Ovary (tissue), 9 donors: Measurements from ENCODE around the gene OPN1MW2. TPM values are rescaled to one million over a fixed set of nuclear protein-coding genes. Genes with fewer than 3 reads are reported as not detected.
"Not testable (repeated sequence)": the region's sequence is repeated elsewhere in the genome, so short reads cannot be mapped to it uniquely, and the experiment has no call there.

ENCODE experiments used
- DNase-seq, 5 donors: peaks; one replicate each; pipeline ENCODE4 v3.0.0-alpha.2; 2019 to 2020
- H3K27ac ChIP-seq, 2 donors: fragments of 200-600 bp; one replicate each; pipeline versions ENCODE4 v1.5.1 to v1.8.0; 2019 to 2022
- H3K27me3 ChIP-seq: fragments of 200-600 bp; one replicate; pipeline ENCODE4 v1.8.0; 2022
- H3K36me3 ChIP-seq: fragments of 200-600 bp; sonication (generic); one replicate; pipeline ENCODE4 v1.5.1; 2019
- H3K4me1 ChIP-seq: one replicate; pipeline ENCODE4 v1.8.1; 2013; ENCODE audit warnings: mild to moderate bottlenecking, moderate library complexity; ENCODE audit not compliant: insufficient read depth
- H3K4me3 ChIP-seq: fragments of 200-600 bp; sonication (generic); one replicate; pipeline ENCODE4 v1.5.1; 2017
- H3K9me3 ChIP-seq, 2 donors: fragments of 200-600 bp in 1 of 2; sonication (generic) in 1 of 2; one replicate each; pipeline versions ENCODE4 v1.5.1 to v1.8.1; 2013 to 2019; ENCODE audit warnings: mild to moderate bottlenecking in 1 of 2, moderate library complexity in 1 of 2
- WGBS, 3 donors: extraction: QIAGEN DNeasy Blood & Tissue Kit in 1 of 3; methylation state at CpG; one replicate each; pipeline versions ENCODE4 v1.1.5 to v1.1.7; 2013 to 2017; 5-methylcytosine and 5-hydroxymethylcytosine counted together
- intact Hi-C, 4 donors: fragments of 100-400 bp; cut with DNase I; formaldehyde crosslinking; loops; one replicate each; pipeline versions ENCODE4 v1.11.0 to v1.15.1; 2022 to 2023
- polyA plus RNA-seq, 2 donors: library from polyadenylated mRNA; stranded (reverse); fragments of 200-250 nt in 1 of 2; fragments of 350-450 nt in 1 of 2; fragmentation: Illumina TruSeq in 1 of 2; extraction: RNeasy Lipid Tissue Mini Kit (QIAGEN cat#74804) in 1 of 2; gene quantifications; one replicate each; pipeline ENCODE4 v1.2.3, GENCODE V29; 2013 to 2014
- total RNA-seq, 7 donors: library from RNA; depleted of rRNA in 2 of 7; stranded (reverse); fragments of >200 nt in 2 of 7; fragmentation: NEBNext Ultra II Directional in 3 of 7; extraction: Animal tissue kit (Norgen Biotek cat#: 25700) in 3 of 7; gene quantifications; one replicate each; pipeline versions ENCODE4 v1.1.0 to v1.2.4, GENCODE V29; 2016 to 2023
- donor health status: DM: no; HTN: no; CAD: no; lungs with moderate emphysema.
- donor health status: DM: no; HTN: no; CAD: no.
- donor health status: Bipolar disorder and iron deficiency.
- donor health status: DM: yes; HTN: yes; CAD: no.
- donor health status: DM: no; HTN: no; CAD: no.
- donor health status: DM: yes; HTN: yes; CAD: no.

Gene OPN1MW2
- total and polyA plus RNA-seq, 9 donors = not detected

DNA sequence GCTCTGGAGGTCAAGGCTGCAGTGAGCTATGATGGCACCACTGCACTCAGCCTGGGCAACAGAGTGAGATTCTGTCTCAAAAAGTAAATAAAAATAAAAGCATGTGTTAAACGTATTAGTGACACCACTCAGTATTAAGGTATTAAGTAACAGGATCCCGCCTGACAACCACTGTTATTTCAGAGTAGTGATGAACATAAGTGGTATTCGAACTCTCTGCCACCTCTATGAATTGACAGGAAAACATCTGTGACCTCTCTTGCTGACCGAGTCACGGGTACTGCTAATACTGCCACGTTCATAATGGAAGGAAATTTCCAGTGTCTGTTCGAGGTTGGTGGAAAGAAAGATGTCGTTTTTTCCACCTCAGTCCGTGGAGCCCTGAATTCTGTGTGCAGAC, 7.2 kb downstream of the OPN1MW2 start:
- H3K27ac ChIP-seq, H3K27me3 ChIP-seq, H3K9me3 ChIP-seq, H3K4me1 ChIP-seq, H3K36me3 ChIP-seq, intact Hi-C loops, DNase-seq, H3K4me3 ChIP-seq: not testable (repeated sequence)
- no CpG with 5 or more reads among the region's 9 CpGs for WGBS, 3 donors

DNA sequence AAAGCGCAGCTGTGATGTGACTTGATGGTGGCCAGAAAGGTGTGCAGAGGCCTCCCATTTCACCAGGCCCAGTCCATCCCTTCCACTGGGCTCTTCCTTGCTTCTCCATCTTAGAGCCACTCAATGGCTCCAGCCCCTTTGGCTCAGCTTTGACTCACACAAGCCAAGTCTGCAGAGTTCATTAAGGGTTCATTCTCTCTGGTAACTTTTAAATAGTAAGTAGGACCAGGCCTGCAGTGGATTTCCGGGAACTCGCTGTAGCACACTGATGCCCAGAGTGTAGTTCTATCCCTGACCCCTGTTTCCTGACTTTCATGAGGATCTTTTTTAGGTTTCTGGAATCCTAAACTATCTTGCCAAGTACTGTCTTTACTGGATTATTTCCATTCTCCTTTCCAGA, 11.9 kb downstream of the OPN1MW2 start:
- H3K27me3 ChIP-seq, H3K9me3 ChIP-seq, H3K4me3 ChIP-seq, DNase-seq, intact Hi-C loops, H3K27ac ChIP-seq, H3K36me3 ChIP-seq, H3K4me1 ChIP-seq: not testable (repeated sequence)
- WGBS, 3 donors = no CpG with 5 or more reads among the region's 3 CpGs

DNA sequence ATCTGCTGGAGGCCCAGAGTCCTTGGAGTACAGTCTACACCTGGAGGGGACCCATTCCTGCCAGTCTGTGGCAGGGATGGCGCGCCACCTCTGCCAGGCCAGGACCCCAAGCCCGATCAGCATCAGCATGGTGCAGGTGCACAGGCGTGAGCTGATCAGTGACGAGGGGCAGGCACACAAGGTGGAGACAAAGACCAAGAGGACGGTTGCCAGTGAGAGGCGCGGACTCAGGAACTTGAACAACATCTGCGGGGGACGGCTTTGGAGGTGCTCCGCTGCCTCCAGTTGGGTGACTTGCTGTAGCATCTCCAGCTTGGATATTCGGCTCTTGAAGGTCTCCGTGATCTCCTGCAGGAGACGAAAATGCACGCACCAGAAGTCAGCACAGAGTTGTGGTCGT, 14.1 kb downstream of the OPN1MW2 start:
- H3K9me3 ChIP-seq, H3K4me3 ChIP-seq, H3K27me3 ChIP-seq, intact Hi-C loops, H3K4me1 ChIP-seq, H3K27ac ChIP-seq, H3K36me3 ChIP-seq, DNase-seq: not testable (repeated sequence)
- WGBS, 3 donors = no CpG with 5 or more reads among the region's 16 CpGs

DNA sequence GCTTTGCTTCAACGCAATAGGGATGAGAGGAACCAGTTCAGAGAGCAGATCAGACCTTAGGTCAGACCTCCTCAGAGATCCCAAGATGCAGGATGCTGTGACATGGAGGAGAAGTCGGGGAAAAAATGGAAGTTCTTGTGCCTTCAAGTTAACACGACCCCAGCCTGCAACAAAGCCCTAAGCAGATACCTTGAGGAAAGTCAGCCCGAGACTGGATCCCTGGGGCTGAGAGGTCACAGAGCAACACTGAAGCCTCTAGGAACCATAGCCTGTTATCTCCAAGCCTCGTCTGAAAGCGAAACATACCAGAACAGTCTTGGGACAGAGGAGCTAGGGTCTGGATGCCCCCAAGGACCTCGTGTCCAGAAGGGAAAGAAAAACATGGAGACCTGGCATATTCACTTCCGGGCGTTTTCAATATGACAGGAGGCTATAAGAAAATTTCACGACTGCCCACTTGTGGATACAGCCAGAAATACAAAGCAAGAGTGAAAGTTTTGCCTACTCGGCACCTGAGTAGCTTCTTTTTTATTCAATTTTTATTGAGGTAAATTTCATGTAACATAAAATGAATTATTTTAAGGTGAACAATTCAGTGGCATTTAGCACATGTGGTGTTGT, 19.5 kb downstream of the OPN1MW2 start:
- 75 to 82% methylated on average over 1 to 8 of the region's 11 CpGs; no CpG with 5 or more reads in 1 of the 3 donors for WGBS, 3 donors
- H3K27ac ChIP-seq, H3K4me3 ChIP-seq, DNase-seq, H3K4me1 ChIP-seq, intact Hi-C loops, H3K36me3 ChIP-seq, H3K9me3 ChIP-seq, H3K27me3 ChIP-seq: not testable (repeated sequence)

DNA sequence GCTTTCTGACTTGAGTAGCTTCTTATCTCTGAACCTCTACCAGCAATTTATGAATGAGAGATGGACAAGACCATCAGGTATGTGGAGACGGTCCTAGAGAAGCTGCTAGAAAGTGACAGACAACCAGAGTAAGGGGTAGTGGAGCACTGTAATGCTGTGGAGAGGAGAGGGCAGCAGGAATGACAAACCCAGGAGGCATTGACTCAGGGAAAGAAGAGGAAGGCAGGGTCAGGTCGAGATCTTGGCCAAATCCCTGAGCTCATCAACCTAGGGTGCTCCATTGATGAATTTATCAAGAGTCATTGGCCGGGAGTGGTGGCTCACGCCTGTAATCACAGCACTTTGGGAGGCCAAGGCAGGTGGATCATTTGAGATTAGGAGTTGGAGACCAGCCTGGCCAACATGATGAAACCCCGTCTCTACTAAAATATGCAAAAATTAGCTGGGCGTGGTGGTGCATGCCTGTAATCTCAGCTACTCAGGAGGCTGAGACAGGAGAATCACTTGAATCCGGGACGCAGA, 20.5 kb downstream of the OPN1MW2 start:
- intact Hi-C loops, H3K36me3 ChIP-seq, H3K4me3 ChIP-seq, H3K27ac ChIP-seq, H3K27me3 ChIP-seq, H3K4me1 ChIP-seq, H3K9me3 ChIP-seq: not testable (repeated sequence)
- 77 to 83% (median 79%) methylated on average over 6 to 8 of the region's 8 CpGs for WGBS, 3 donors
- DNase-seq = peak in 2 of 5 donors; percentile 12 to 16

DNA sequence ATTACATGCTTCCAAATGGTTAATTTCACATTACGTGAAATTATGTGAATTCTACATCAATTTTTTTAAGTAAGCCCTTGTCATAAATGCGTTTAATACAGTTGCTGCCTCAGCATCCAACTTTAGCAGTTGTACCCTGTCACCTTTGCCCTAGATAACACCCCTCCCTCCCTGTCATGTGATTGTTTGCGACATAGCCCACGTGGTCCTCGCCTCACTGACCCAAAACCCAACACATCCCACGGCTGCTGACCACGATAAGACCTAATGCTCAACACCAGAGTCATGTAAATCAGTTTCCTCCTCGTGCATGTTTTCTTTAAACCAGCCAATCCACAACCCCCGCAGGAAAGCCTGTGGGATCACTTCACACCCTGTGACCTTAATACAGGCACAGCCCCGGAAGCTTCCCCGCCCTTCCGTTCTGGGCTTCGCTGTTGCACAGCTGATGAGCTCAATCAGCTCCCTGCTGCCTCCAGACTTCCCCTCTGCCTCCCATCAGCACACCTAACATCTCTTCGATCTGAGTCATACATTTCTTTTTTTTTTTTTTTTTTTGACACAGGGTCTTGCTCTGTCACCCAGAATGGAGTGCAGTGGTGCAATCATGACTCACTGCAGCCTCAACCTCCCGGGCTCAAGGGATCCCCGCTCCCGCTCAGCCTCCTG, 28.0 kb downstream of the OPN1MW2 start:
- H3K27me3 ChIP-seq, H3K36me3 ChIP-seq, DNase-seq, H3K4me3 ChIP-seq, H3K9me3 ChIP-seq, H3K27ac ChIP-seq, H3K4me1 ChIP-seq, intact Hi-C loops: not testable (repeated sequence)
- WGBS, 3 donors = 70% methylated on average over 1 of the region's 17 CpGs; no CpG with 5 or more reads in 2 of the 3 donors

DNA sequence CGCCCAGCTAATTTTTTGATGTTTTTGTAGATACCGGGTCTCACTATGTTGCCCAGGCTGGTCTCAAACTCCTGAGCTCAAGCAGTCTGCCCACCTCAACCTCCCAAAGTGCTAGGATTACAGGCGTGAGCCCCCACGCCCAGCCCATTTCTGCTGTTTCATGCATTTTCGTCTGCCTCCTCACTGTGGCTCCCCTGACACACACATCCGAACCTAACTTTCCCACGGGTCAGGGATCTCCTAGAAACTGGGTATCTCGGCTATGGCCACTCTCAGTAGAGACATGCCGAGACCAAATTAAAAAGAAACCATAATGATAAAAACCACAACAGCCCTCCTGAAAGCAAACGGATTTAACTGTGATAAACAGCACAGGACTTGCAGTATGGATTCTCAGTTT, 28.5 kb downstream of the OPN1MW2 start:
- DNase-seq, H3K36me3 ChIP-seq, H3K9me3 ChIP-seq, H3K4me3 ChIP-seq, intact Hi-C loops, H3K27ac ChIP-seq, H3K4me1 ChIP-seq, H3K27me3 ChIP-seq: not testable (repeated sequence)
- no CpG with 5 or more reads among the region's 10 CpGs for WGBS, 3 donors

DNA sequence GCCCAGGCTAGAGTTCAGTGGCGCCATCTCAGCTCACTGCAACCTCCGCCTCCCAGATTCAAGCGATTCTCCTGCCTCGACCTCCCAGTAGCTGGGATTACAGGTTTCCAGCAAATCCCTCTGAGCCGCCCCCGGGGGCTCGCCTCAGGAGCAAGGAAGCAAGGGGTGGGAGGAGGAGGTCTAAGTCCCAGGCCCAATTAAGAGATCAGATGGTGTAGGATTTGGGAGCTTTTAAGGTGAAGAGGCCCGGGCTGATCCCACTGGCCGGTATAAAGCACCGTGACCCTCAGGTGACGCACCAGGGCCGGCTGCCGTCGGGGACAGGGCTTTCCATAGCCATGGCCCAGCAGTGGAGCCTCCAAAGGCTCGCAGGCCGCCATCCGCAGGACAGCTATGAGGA, 37.7 kb downstream of the OPN1MW2 start, which contains the start of gene OPN1MW3:
OPN1MW3 (plus strand) TSS at position 301 of the 400 bp plus-strand sequence; CDS start at position 339, 38 bp downstream.
- no CpG with 5 or more reads among the region's 17 CpGs for WGBS, 3 donors
- H3K27me3 ChIP-seq, H3K4me3 ChIP-seq, H3K36me3 ChIP-seq, H3K27ac ChIP-seq, DNase-seq, intact Hi-C loops, H3K4me1 ChIP-seq, H3K9me3 ChIP-seq: not testable (repeated sequence)

DNA sequence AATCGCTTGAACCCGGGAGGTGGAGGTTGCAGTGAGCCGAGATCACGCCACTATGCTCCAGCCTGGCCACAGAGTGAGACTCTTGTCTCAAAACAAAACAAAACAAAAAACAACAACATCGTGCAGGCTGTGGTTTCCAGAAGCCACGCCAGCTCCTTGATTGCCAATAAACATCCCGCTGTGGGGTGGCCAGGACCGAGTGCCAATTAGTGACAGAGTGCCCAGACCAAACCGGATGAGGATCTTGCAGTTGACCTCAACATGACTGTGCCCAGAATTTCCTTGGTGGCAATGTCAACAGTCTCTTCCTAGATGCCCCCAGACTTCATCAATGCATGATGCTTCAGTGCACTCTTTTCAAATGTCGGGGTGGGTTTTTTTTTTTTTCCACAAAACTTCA, 39.2 kb downstream of the OPN1MW2 start:
- intact Hi-C loops = not testable (repeated sequence)

DNA sequence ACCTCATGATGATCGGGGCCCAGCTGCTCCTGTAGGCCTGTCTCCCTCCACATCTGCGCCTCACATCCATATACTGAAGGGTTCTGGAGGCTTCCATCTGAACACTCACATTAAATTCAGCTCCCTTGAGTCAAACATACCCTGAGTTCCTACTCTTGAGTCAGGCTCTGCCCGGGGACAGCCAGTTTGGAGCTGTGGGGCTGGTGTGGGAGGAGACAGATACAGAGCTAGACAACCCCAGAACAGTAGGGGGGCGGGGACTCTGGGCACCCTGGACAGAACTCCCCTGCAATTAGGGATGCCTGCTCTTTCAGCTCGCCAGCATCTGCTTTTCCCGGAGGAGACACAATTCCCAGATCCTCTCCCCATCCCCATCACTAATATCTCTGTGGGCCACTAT, 43.5 kb downstream of the OPN1MW2 start:
- DNase-seq, H3K9me3 ChIP-seq, H3K27me3 ChIP-seq, H3K27ac ChIP-seq, H3K4me3 ChIP-seq, H3K4me1 ChIP-seq, intact Hi-C loops, H3K36me3 ChIP-seq: not testable (repeated sequence)
- no CpG with 5 or more reads among the region's 6 CpGs for WGBS, 3 donors

More for the DNA sequence above, 39.2 kb downstream of the OPN1MW2 start:
- H3K4me1 ChIP-seq, H3K27ac ChIP-seq, DNase-seq, H3K9me3 ChIP-seq, H3K36me3 ChIP-seq, H3K27me3 ChIP-seq, H3K4me3 ChIP-seq: not testable (repeated sequence)
- WGBS, 3 donors = no CpG with 5 or more reads among the region's 10 CpGs

DNA sequence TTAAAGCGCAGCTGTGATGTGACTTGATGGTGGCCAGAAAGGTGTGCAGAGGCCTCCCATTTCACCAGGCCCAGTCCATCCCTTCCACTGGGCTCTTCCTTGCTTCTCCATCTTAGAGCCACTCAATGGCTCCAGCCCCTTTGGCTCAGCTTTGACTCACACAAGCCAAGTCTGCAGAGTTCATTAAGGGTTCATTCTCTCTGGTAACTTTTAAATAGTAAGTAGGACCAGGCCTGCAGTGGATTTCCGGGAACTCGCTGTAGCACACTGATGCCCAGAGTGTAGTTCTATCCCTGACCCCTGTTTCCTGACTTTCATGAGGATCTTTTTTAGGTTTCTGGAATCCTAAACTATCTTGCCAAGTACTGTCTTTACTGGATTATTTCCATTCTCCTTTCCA, 49.7 kb downstream of the OPN1MW2 start:
- H3K36me3 ChIP-seq, H3K4me3 ChIP-seq, H3K27me3 ChIP-seq, H3K4me1 ChIP-seq, H3K9me3 ChIP-seq, H3K27ac ChIP-seq, DNase-seq, intact Hi-C loops: not testable (repeated sequence)
- WGBS, 3 donors = no CpG with 5 or more reads among the region's 3 CpGs
